ENCODE results near the gene DDX10.

DDX10 gene

DNA sequence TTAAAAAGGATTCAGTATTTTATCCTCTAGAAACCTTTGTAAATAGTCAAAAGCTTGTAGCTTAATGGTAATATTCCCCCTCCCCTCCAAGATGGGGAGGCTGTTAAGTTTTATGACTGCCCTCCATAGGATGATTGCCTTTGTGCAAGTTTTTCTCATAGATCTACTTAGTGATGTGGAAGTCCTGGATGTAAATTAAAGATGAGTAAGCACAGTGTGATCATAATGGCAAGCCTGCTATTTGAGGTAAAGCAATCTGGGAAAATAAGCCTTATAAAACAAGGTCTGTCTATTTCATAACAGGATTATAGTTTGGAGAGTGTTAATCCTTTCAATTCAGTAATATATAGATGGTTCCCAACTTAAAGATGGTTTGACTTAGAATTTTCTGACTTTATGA is 216.3 kb downstream of the DDX10 start:
- TF ChIP-seq FOXM1 (IDR thresholded peaks at IDR 0.05; ENCODE audit: borderline replicate concordance, low read depth) (no peak), YY1 (IDR thresholded peaks at IDR 0.05; ENCODE audit: low read depth) (no peak), EGR1 (IDR thresholded peaks at IDR 0.05) (no peak), ZBTB7A (IDR thresholded peaks at IDR 0.05; ENCODE audit: low read depth) (no peak), CREB1 (IDR thresholded peaks at IDR 0.05; ENCODE audit: low read depth) (no peak), TAF1 (IDR thresholded peaks at IDR 0.05; ENCODE audit: low read depth) (no peak), NFIC (IDR thresholded peaks at IDR 0.05) (no peak), TCF12 (IDR thresholded peaks at IDR 0.05; ENCODE audit: low read depth) (no peak), CEBPB (IDR thresholded peaks at IDR 0.05) (no peak), RAD21 (IDR thresholded peaks at IDR 0.05; ENCODE audit: low read depth) (no peak), TEAD4 (IDR thresholded peaks at IDR 0.05) (no peak), EP300 (IDR thresholded peaks at IDR 0.05; ENCODE audit: borderline replicate concordance) (no peak)
- TF ChIP-seq, protein P1, sequence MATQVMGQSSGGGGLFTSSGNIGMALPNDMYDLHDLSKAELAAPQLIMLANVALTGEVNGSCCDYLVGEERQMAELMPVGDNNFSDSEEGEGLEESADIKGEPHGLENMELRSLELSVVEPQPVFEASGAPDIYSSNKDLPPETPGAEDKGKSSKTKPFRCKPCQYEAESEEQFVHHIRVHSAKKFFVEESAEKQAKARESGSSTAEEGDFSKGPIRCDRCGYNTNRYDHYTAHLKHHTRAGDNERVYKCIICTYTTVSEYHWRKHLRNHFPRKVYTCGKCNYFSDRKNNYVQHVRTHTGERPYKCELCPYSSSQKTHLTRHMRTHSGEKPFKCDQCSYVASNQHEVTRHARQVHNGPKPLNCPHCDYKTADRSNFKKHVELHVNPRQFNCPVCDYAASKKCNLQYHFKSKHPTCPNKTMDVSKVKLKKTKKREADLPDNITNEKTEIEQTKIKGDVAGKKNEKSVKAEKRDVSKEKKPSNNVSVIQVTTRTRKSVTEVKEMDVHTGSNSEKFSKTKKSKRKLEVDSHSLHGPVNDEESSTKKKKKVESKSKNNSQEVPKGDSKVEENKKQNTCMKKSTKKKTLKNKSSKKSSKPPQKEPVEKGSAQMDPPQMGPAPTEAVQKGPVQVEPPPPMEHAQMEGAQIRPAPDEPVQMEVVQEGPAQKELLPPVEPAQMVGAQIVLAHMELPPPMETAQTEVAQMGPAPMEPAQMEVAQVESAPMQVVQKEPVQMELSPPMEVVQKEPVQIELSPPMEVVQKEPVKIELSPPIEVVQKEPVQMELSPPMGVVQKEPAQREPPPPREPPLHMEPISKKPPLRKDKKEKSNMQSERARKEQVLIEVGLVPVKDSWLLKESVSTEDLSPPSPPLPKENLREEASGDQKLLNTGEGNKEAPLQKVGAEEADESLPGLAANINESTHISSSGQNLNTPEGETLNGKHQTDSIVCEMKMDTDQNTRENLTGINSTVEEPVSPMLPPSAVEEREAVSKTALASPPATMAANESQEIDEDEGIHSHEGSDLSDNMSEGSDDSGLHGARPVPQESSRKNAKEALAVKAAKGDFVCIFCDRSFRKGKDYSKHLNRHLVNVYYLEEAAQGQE (IDR thresholded peaks at IDR 0.05; ENCODE audit: low read depth) = no peak
- TF ChIP-seq, protein P2, sequence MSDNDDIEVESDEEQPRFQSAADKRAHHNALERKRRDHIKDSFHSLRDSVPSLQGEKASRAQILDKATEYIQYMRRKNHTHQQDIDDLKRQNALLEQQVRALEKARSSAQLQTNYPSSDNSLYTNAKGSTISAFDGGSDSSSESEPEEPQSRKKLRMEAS (IDR thresholded peaks at IDR 0.05) = no peak
- TF ChIP-seq, protein P3, sequence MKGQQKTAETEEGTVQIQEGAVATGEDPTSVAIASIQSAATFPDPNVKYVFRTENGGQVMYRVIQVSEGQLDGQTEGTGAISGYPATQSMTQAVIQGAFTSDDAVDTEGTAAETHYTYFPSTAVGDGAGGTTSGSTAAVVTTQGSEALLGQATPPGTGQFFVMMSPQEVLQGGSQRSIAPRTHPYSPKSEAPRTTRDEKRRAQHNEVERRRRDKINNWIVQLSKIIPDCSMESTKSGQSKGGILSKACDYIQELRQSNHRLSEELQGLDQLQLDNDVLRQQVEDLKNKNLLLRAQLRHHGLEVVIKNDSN (IDR thresholded peaks at IDR 0.05) = no peak

DNA sequence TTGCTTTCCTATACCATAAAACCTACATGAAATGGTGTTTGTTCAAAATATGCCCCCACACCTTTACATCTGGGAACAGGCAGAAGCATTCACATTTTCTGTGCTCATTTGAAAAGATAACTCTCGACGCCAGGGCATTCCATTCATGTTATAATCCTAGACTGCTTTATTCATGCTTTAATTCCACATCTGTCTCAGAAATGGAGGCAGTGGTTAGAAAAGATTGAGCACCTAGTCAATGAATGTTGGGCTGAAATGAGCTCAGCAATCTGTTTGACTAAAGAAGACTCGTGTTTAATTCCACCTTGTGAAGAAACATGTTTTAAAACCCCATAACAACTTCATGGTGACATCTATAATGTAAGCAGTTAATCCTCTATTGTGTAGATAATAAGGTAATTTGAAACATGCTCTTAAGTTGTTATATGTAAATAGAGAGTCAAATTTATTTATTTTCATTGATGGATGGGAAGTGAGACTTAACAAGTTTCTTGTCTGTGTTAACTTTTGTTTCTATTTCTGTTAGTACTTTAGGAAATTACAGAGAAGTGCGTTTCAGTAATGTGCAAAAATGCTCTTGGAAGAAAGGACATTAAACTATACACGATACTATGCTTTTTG is 217.5 kb downstream of the DDX10 start:
- TF ChIP-seq, protein P2 (IDR thresholded peaks at IDR 0.05) = no peak
- TF ChIP-seq EP300 (IDR thresholded peaks at IDR 0.05; ENCODE audit: borderline replicate concordance) (no peak), RAD21 (IDR thresholded peaks at IDR 0.05; ENCODE audit: low read depth) (no peak), CEBPB (IDR thresholded peaks at IDR 0.05) (no peak), YY1 (IDR thresholded peaks at IDR 0.05; ENCODE audit: low read depth) (no peak), TCF12 (IDR thresholded peaks at IDR 0.05; ENCODE audit: low read depth) (no peak), TEAD4 (IDR thresholded peaks at IDR 0.05) (no peak), FOXM1 (IDR thresholded peaks at IDR 0.05; ENCODE audit: borderline replicate concordance, low read depth) (no peak), ZBTB7A (IDR thresholded peaks at IDR 0.05; ENCODE audit: low read depth) (no peak), NFIC (IDR thresholded peaks at IDR 0.05) (no peak), CREB1 (IDR thresholded peaks at IDR 0.05; ENCODE audit: low read depth) (no peak), EGR1 (IDR thresholded peaks at IDR 0.05) (no peak), TAF1 (IDR thresholded peaks at IDR 0.05; ENCODE audit: low read depth) (no peak)
- TF ChIP-seq, protein P1 (IDR thresholded peaks at IDR 0.05; ENCODE audit: low read depth) = no peak
- TF ChIP-seq, protein P3 (IDR thresholded peaks at IDR 0.05) = no peak

DNA sequence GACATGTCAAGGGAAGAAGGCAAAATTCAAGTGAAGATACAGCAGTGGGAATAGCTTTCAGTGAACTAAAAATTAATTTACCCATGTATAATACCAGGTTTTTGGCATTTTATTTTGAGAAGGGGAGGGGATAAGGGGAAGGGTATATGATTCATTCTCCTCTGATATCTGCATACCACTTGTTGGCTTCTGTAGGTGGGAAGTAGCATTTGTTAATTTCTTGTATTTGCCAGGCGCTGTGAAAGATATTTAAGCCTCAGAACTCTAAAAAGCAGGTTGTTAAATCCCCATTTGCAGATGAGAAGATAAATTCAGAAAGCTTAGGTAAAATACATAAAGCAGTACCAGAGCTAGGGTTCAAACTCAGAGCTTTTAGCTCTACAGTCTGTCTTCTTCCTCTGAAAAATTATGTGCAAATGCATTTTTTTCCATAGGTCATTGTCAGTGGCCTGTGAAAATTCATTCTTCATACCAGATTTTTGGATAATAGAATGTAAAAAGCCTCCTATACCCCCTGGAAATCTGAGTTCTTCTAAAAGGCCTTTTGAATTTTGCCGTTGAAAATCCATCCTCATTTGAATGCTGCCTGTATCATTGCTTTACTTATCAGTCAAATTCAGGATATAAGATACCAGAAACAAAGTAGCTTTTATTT is 221.3 kb downstream of the DDX10 start:
- no peak for TF ChIP-seq CEBPB (IDR thresholded peaks at IDR 0.05)
- TF ChIP-seq, protein P1 (IDR thresholded peaks at IDR 0.05; ENCODE audit: low read depth) = no peak
- no peak for TF ChIP-seq TCF12 (IDR thresholded peaks at IDR 0.05; ENCODE audit: low read depth)
- no peak for TF ChIP-seq TEAD4 (IDR thresholded peaks at IDR 0.05)
- TF ChIP-seq YY1 (IDR thresholded peaks at IDR 0.05; ENCODE audit: low read depth) = no peak
- no peak for TF ChIP-seq CREB1 (IDR thresholded peaks at IDR 0.05; ENCODE audit: low read depth)
- TF ChIP-seq EGR1 (IDR thresholded peaks at IDR 0.05) = no peak
- TF ChIP-seq NFIC (IDR thresholded peaks at IDR 0.05) = no peak
- no peak for TF ChIP-seq FOXM1 (IDR thresholded peaks at IDR 0.05; ENCODE audit: borderline replicate concordance, low read depth)
- TF ChIP-seq, protein P3 (IDR thresholded peaks at IDR 0.05) = no peak
- TF ChIP-seq, protein P2 (IDR thresholded peaks at IDR 0.05) = no peak
